ENCODE results near the gene GRB2. TPM values are rescaled to one million over a fixed set of nuclear protein-coding genes. Genes with fewer than 3 reads are reported as not detected.

Gene GRB2
- total and polyA plus RNA-seq, 2 of the 8 experiments (the other 6 are each of a cell fraction or from before 2014, with no cell fraction given): 44.2 to 101 TPM

- TF ChIP-seq SIRT6 (IDR thresholded peaks at IDR 0.05; ENCODE audit: low read length) (no peak), E2F6 (IDR thresholded peaks at IDR 0.05) (no peak), ATF3 (IDR thresholded peaks at IDR 0.05; ENCODE audit: insufficient read depth, low read depth, low read length) (no peak)
These were observed 9.5 kb downstream of the GRB2 start (continued) for GRCh38 chr17:75396025-75396424.

Data from H1 (cell line).